OCI-LY7 (cell line): ENCODE results near the gene RASAL2. TPM values are rescaled to one million over a fixed set of nuclear protein-coding genes. Genes with fewer than 3 reads are reported as not detected.

Source experiments
- BruUV-seq: library from RNA; stranded (reverse); fragments of 400-500 nt; replicated peaks from 2 replicates; lab custom pipeline; 2021; lab: Mats Ljungman, UMichigan
- CTCF ChIA-PET: fragments of 300-600 bp; sonication (Branson Sonifier 250); formaldehyde crosslinking; loops from one replicate; lab custom pipeline; 2022; ENCODE audit warnings: antibody characterized with exemption; ENCODE audit not compliant: unreplicated experiment; lab: Charles Lee
- POLR2A ChIA-PET: fragments of 300-600 bp; sonication (Branson Sonifier 250); formaldehyde crosslinking; loops from one replicate; lab custom pipeline; 2022; ENCODE audit warnings: antibody characterized with exemption; lab: Charles Lee
- DNase-seq: peaks from one replicate; pipeline ENCODE4 v3.0.0-alpha.2; 2015; ENCODE audit warnings: low spot score
- H2AFZ ChIP-seq: fragments of 200-600 bp; sonication (generic), shearing (Covaris generic); 2 replicates; pipeline ENCODE4 v1.6.1; 2014; ENCODE audit warnings: mild to moderate bottlenecking, antibody characterized with exemption, low read length, moderate library complexity
- H3K27ac ChIP-seq: fragments of 200-600 bp; sonication (generic); 2 replicates; pipeline ENCODE4 v1.5.1; 2014; ENCODE audit warnings: mixed run types, low read depth, mild to moderate bottlenecking, moderate library complexity, low read length, inconsistent platforms; ENCODE audit not compliant: poor library complexity, severe bottlenecking
- H3K36me3 ChIP-seq: fragments of 200-600 bp; sonication (generic); 2 replicates; pipeline ENCODE4 v1.6.1; 2014; ENCODE audit warnings: mild to moderate bottlenecking, antibody characterized with exemption, low read length, moderate library complexity, mixed read lengths; ENCODE audit not compliant: insufficient read depth
- H3K4me1 ChIP-seq: fragments of 200-600 bp; sonication (generic); 2 replicates; pipeline ENCODE4 v1.5.1; 2014; ENCODE audit warnings: mild to moderate bottlenecking, low read length; ENCODE audit not compliant: insufficient read depth, poor library complexity, severe bottlenecking
- H3K4me2 ChIP-seq: fragments of 200-600 bp; sonication (generic); 2 replicates; pipeline ENCODE4 v1.6.1; 2014; ENCODE audit warnings: mild to moderate bottlenecking, low read length
- H3K4me3 ChIP-seq: fragments of 200-600 bp; sonication (generic); 2 replicates; pipeline ENCODE4 v1.5.1; 2014; ENCODE audit warnings: mild to moderate bottlenecking, low read depth, low read length; ENCODE audit not compliant: poor library complexity, severe bottlenecking
- H3K79me2 ChIP-seq: fragments of 200-600 bp; sonication (generic); 2 replicates; pipeline ENCODE4 v1.6.1; 2016; ENCODE audit warnings: low read depth, mild to moderate bottlenecking, low read length, moderate library complexity, mixed read lengths; ENCODE audit not compliant: insufficient read depth
- H3K9me2 ChIP-seq: fragments of 200-600 bp; sonication (generic); 2 replicates; pipeline ENCODE4 v1.6.1; 2016; ENCODE audit warnings: mild to moderate bottlenecking, low read length, mixed read lengths; ENCODE audit not compliant: insufficient read depth
- H3K9me3 ChIP-seq: fragments of 200-600 bp; sonication (generic); 2 replicates; pipeline ENCODE4 v1.6.1; 2014; ENCODE audit warnings: mild to moderate bottlenecking, mixed run types, low read length, mixed read lengths
- H4K20me1 ChIP-seq: fragments of 200-600 bp; sonication (generic); 2 replicates; pipeline ENCODE4 v1.6.1; 2014; ENCODE audit warnings: mild to moderate bottlenecking, antibody characterized with exemption, low read length, moderate library complexity, mixed read lengths; ENCODE audit not compliant: insufficient read depth
- CTCF ChIP-seq: fragments of 200-600 bp; sonication (generic); conservative IDR thresholded peaks from 2 replicates; pipeline ENCODE4 v1.5.1; 2014; ENCODE audit warnings: mild to moderate bottlenecking, antibody characterized with exemption, low read length, moderate library complexity, mixed read lengths
- EZH2phosphoT487 ChIP-seq: fragments of 200-600 bp; sonication (generic); IDR thresholded peaks from 2 replicates; pipeline ENCODE4 v1.6.1; 2018; ENCODE audit warnings: low read depth, borderline replicate concordance, mild to moderate bottlenecking, mixed run types, antibody characterized with exemption, low read length, moderate library complexity, mixed read lengths
- intact Hi-C: fragments of 100-400 bp; cut with micrococcal nuclease; formaldehyde crosslinking; loops from one replicate; pipeline ENCODE4 v1.10.0; 2022; ENCODE audit not compliant: unreplicated experiment
- total RNA-seq, 2 experiments: library from RNA; depleted of rRNA in 1 of 2; stranded (reverse); fragments of >200 nt in 1 of 2; shearing (Covaris generic) in 1 of 2; gene quantifications; 2 replicates each; pipeline ENCODE4 v1.2.3, GENCODE V29; 2014 to 2022

Gene RASAL2
- total RNA-seq, 2 experiments from 2014 or later, result 0.09 to 0.27 TPM

GRCh38 chr1:178209935-178210334 lies 116.0 kb downstream of the RASAL2 start:
- Histone ChIP-seq H3K4me1 (no peaks in the 10 kb centered on the region), H4K20me1 (no peaks in the 10 kb centered on the region), H3K4me2 (no peak overlapping the region), H3K4me3 (no peak overlapping the region), H3K36me3 (no peaks in the 10 kb centered on the region), H2AFZ (no peak overlapping the region), H3K27ac (no peak overlapping the region), H3K79me2 (no peaks in the 10 kb centered on the region), H3K9me3 (no peaks in the 10 kb centered on the region), H3K9me2 (no peaks in the 10 kb centered on the region)
- no peak for DNase-seq
- ChIA-PET CTCF (no interaction called here), POLR2A (interaction anchor here (0.6 kb wide), 1 partner anchor 64 kb away, joined by 3 read pairs; no protein-coding TSS in a partner anchor)
- no TSS peak for BruUV-seq
- TF ChIP-seq CTCF (no peak), EZH2phosphoT487 (no peak)
- intact Hi-C loops, result no loop called here

GRCh38 chr1:178218550-178218949 lies 124.6 kb downstream of the RASAL2 start:
- H3K27ac ChIP-seq, result no peak overlapping the region
- H3K4me1 ChIP-seq, result no peaks in the 10 kb centered on the region
- ChIA-PET CTCF (no interaction called here), POLR2A (interaction anchor here (0.8 kb wide), 1 partner anchor 85 kb away, joined by 3 read pairs; no protein-coding TSS in a partner anchor)
- no TSS peak for BruUV-seq
- no peak overlapping the region for H2AFZ ChIP-seq
- no peak overlapping the region for H3K4me2 ChIP-seq
- H3K79me2 ChIP-seq, result no peaks in the 10 kb centered on the region
- H3K4me3 ChIP-seq, result no peak overlapping the region
- intact Hi-C loops, result no loop called here
- no peak for DNase-seq
- no peaks in the 10 kb centered on the region for H3K9me2 ChIP-seq
- TF ChIP-seq EZH2phosphoT487 (no peak), CTCF (no peak)
- no peaks in the 10 kb centered on the region for H3K36me3 ChIP-seq
- H3K9me3 ChIP-seq, result no peaks in the 10 kb centered on the region
- no peaks in the 10 kb centered on the region for H4K20me1 ChIP-seq

DNA sequence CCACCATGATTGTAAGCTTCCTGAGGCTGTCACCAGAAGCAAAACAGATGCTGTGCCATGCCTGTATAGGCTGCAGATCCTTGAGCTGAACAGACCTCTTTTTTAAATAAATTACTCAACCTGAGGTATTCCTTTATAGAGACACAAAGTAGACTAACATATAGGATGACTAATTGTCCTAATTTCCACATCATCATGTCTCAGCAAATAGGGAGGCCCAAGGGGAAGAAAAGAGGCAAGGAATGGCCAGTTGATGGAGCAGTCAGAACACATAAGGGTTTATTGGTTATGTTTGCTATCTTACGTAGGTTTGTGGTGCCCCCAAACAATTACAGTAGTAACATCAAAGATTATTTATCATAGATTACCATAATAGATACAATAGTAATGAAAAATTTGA lies 126.2 kb downstream of the RASAL2 start:
- ChIA-PET POLR2A (no interaction called here), CTCF (no interaction called here)
- H4K20me1 ChIP-seq, result no peaks in the 10 kb centered on the region
- no peak overlapping the region for H3K4me3 ChIP-seq
- H3K9me3 ChIP-seq, result no peaks in the 10 kb centered on the region
- H2AFZ ChIP-seq, result no peak overlapping the region
- H3K4me2 ChIP-seq, result no peak overlapping the region
- no peak for DNase-seq
- BruUV-seq, result no TSS peak
- no peak overlapping the region for H3K27ac ChIP-seq
- H3K79me2 ChIP-seq, result no peaks in the 10 kb centered on the region
- intact Hi-C loops, result no loop called here
- no peaks in the 10 kb centered on the region for H3K4me1 ChIP-seq
- H3K9me2 ChIP-seq, result no peaks in the 10 kb centered on the region
- TF ChIP-seq CTCF (no peak), EZH2phosphoT487 (no peak)
- H3K36me3 ChIP-seq, result no peaks in the 10 kb centered on the region
